ENCODE results near the gene AKT1. TPM values are rescaled to one million over a fixed set of nuclear protein-coding genes. Genes with fewer than 3 reads are reported as not detected.
A peak's percentile ranks its signal among the peaks of the same experiment; 100 is the strongest.
"Not testable (repeated sequence)": the region's sequence is repeated elsewhere in the genome, so short reads cannot be mapped to it uniquely, and the experiment has no call there.

Gene AKT1
- polyA plus RNA-seq, 12 donors = 133 to 212 (median 155) TPM; not detected in 1

DNA sequence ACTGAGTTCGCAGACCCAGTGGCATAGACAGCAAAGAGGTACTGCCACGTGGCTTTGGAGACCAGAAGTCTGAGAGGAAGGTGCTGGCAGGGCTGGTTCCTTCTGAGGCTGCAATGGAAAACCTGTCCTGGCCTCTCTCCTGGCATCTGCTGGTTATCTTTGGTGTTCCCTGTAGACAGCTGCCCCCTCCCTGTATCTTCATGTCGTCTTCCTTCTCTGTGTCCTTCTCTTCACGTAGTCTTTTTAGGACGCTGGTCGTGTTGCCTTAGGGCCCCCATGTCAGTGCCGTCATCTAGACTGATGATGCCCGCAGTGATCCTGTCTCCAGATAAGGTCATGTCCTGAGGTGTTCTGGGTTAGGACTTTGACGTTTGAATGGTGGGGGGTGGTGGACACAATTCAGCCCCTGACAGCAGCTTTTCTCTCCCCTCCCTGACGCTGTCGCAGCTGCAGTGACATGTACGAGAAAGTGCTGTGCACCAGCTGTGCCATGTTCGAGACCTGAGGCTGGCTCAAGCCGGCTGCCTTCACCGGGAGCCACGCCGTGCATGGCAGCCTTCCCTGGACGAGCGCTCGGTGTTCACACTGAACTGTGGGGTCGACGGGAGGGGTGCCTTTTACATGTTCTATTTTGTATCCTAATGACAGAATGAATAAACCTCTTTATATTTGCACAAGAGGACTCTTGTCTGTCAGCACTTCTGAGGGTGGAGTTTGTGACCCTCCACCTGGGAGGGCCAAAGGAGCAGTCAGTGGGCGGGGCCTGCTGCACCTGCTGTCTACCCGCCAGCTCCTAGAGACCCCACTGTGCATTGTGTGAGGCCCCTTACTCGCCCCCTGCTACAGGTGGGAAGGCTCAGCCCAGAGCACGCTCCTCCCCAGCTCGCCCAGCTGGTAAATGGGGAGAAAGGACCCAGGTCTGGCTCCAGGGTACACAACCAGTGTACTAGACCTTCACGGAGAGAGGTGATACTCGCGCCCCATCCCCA lies 36.3 kb downstream of the AKT1 start:
- DNase-seq = no peak

DNA sequence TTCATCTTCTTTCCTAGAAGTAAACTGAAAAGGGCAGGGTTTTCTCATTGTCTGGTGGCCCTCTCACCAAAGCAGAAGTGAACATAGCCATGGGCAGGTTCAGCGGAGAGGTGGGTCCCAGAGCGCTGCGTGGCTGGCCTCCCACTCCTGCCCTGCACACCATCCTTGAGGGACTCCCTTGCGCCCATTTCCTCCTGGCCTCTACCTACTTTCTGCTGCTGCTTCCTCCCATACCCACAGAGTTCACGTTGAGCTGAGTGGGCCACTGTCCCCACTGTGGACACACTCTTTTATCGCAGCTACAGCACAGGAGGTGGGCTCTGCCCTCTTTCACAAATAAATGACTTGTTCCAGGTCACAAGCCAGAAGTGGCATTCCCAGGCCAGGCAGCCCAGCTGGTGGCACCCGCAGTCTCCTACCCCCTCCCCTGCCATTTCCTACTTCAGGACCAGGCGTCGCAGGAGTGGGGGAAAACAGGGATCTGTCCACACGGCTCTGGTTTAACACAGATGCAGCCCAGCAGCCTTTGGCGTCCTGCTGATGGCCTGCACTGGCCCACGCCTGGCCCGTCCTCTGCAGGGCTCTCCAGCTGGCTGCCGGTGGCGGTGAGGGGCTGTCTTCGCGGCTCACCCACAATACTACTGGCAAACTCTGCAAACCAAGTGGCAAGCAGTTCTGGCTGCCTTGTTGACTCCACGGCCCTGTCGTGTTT lies 37.7 kb downstream of the AKT1 start:
- no peak for DNase-seq

DNA sequence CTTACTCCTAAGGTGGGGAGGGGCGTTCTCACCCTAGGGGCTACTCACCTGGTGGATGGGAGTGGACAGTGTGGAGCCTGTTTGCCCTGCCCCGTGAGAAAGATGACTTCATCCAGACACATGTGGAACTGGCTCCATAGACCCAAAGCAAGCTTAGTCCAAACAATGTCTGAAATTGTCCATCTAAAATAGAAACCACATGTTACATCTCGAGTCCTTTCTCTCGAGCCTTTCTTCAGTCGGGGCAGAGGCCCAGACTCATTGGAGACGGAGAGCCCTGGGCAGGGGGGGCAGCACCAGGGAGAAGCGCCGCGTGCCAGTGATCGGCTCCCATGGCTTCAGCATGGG lies 38.3 kb downstream of the AKT1 start:
- DNase-seq = no peak

DNA sequence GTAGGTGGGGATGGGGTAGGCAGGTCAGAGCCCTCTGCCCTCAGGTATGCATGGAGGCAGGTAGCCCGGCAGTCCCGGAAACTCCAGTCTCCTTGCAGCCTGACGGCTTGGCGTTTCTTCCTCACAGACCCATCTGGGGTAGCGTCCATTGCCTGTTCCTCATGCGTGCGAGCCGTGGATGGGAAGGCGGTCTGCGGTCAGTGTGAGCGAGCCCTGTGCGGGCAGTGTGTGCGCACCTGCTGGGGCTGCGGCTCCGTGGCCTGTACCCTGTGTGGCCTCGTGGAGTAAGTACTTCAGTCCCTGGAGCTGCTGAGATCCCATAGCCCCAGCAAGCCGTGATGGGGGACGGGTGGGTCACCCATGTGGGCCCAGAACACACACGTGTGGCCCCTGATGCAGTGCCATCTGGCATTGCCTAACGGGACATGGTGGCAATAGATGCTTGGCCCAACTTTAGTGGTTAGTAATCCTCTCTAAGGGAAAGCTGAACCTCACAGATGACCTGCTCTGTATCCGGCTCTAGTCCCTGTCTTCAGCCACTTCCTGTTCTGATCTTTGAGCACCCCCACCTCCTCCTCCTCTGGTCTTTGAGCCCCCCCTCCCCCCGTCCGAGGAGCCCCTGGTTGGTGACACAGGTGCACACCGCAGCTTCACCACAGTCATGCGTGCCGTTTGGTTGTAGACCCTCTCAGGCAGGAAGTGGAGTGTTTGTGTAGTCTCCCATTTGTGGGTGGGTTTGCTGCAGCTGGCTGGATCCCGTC lies 38.9 kb downstream of the AKT1 start:
- DNase-seq = no peak

DNA sequence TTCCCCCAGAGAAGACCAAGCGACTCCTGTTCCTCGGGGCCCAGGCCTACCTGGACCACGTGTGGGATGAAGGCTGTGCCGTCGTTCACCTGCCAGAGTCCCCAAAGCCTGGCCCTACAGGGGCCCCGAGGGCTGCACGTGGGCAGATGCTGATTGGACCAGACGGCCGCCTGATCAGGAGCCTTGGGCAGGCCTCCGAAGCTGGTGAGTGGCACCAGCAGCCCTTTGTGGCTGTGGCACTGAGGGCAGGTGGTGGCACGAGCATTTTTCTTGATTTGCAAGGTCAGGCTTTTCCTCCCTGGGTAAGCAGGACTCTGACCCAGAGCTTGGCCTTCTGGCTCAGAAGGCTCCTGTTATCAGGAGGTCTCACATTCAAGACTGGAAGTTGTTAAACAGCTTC lies 39.9 kb downstream of the AKT1 start:
- DNase-seq = no peak

DNA sequence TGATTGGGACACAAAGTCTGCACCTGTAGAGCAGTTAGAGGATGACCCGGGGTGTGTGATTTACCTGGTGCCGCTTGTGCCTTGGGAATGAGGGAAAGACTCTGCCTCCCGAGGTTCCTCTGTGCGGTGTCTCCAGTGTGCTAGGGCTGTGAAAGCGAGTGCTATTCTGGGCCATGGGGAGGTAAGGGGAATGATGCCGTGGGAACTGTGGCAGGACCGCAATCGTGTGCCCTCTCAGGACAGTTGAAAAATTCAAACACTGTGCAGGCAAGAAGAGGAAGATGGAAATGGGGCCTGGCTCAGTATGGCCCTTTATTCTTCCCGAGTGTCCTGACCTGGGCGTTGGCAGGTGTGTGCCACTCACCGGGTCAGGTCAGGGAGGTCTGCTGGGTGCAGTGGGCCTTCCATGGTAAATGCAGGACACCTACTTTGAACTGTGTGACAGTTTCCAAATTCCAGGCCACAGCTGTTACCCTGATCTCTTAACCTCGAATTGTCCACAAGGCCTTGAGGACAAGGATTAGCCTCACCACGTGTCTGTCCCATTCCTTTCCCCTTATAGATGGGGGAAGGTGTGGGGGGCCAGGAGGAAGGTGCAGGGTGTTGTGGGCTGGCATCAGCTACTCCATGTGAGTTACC lies 41.2 kb downstream of the AKT1 start:
- DNase-seq = no peak

DNA sequence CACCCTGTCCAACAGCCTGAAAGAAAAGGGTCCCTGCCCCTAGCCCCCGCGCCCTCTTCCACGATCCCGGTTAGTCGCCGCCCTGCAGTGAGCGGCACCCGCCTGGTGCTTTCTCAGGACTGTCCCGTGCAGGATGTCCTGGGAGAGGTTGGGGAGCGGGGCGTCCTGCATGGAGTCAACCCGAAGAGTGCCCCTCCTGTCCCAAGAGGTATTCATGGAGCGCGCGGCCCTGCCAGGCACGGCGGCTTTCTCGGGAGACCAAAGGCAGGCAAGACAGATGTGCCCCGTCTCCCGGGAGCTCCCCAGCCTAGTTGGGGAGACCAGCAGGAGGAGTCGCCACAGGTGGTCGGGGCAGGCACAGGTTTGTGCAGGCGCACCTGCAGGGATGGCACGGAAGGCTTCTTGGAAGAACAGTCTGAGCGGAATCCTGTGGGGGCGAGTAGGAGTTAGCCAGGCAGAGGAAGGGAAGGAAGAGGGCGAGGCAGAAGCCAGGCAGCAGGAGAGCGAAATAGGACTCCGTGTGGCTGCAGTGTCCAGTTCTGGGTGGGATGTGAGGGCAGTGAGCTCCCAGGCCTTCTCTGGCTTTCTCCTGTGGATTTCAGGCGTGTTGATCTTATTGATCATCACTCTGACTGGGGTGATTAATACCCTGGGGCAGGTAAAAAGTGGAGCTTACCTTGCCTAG lies 41.9 kb downstream of the AKT1 start:
- no peak for DNase-seq

DNA sequence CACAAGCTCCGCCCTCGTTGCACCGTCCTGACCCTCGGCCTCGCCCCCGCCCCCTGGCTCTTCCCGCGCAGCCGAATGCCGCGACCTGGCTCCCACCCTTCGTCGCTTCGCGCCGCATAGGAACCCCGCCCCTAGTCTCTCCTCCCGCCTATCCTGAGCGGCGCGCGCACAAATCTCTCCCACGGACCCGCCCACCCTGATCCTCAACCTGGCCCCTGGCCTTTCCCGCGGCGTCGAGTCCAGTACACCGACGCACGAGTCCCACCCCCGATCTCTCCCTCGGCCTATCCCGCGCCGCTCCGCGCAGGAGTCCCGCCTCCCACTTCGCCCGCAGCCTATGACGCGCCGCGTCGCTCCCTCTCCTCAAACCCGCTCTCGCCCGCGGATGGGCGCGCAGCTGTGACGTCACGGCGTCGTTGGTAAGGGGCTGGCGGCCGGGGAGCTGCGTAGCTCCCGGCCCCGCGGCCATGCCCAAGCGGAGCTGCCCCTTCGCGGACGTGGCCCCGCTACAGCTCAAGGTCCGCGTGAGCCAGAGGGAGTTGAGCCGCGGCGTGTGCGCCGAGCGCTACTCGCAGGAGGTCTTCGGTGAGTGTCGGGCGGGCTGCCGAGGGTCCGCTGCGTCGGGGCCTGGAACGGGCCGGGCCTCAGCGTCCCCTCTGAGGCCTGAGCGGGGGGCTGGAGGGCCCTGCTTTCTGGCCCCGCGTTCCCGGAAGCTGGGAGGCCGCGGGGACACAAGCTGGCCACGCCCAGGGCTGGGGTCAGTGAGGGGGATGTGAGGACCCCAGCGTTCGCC lies 42.6 kb downstream of the AKT1 start, which contains the start of gene SIVA1:
Gene SIVA1, plus strand, starts transcription at position 413 of the 793 bp plus-strand sequence. Its CDS starts 55 bp downstream, at position 468.
- DNase-seq = peak; percentile 100

DNA sequence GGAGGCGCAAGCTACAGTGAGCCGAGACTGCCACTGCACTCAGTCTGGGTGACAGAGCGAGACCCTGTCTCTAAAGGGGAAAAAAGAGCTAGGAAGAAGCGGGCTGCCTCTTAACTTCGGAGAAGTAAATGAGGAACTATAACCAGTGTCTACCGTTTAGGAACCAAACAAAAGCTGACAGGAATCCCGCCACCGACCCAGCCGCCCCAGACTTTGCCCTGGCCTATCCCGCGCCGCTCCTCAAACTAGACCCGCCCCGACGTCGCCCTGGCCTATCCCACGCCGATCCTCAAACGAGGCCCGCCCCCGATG lies 43.2 kb downstream of the AKT1 start:
- DNase-seq = no peak

DNA sequence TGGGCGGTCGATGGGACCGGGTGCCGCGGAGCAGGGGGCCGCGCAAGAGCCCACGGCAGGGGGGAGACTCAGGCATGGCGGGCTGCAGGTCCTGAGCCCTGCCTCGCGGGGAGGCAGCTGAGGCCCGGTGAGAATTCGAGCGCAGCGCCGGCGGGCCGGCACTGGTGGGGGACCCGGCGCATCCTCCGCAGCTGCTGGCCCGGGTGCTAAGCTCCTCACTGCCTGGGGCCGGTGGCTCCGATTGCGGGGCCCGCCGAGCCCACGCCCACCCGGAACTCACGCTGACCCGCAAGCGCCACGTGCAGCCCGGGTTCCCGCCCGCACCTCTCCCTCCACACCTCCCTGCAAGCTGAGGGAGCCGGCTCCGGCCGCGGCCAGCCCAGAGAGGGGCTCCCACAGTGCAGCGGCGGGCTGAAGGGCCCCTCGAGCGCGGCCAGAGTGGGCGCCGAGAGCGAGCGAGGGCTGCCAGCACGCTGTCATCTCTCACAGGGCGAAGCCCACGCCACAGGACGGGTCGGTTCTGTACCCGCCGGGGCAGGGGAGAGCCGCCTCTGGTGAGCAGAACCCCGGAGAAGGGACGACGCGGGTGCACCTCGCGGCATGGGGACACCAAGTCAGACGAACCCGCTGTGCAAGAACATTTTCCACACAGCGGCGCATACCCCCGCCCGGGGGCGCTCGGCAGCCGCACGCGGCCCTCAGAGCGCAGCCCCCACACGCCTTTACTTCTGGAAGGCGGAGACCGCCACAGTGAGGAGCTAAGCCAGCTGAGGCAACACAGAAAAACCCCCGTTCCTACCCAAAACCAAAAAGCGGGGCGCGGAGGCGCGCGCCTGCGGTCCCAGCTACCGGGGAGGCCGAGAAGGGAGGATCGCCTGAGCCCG lies 43.8 kb downstream of the AKT1 start:
- DNase-seq = no peak

DNA sequence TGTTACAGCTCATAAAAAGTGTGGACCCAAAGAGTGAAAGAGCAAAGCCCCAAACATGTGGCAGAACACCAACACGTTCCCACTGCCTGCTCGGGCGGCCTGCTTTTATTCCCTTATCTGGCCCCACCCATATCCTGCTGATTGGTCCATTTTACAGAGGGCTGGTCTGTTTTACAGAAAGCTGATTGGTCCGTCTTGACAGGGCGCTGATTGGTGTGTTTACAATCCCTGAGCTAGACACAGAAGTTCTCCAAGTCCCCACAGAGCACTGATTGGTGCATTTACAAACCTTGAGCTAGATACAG lies 44.8 kb downstream of the AKT1 start:
- not testable (repeated sequence) for DNase-seq

DNA sequence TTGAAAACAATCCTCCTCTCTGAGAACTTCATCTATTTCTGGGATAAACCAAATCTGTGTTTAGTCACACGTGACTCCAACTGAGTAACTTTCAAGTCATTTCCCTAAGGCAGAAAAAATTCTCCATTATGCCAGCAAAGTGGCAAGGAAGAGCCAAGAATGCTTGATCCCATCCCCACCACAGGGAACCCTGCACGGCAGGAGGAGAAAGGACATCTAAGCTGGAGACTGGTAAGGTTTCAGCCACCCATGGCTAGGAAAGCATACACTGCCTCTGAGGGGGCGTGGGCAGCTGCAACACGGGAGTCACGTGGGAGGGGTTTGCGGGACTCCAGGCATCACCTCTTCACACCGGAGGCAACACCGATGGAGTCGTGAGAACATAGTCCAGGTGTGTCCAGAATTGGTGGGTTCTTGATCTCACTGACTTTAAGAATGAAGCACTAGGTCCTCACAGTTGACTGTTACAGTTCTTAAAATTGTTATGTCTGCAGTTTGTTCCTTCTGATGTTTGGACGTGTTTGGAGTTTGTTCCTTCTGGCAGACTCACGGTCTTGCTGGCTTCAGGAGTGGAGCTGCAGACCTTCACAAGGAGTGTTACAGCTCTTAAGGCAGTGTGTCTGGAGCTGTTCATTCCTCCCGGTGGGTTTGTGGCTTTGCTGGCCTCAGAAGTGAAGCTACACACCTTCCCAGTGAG lies 45.3 kb downstream of the AKT1 start:
- no peak for DNase-seq

DNA sequence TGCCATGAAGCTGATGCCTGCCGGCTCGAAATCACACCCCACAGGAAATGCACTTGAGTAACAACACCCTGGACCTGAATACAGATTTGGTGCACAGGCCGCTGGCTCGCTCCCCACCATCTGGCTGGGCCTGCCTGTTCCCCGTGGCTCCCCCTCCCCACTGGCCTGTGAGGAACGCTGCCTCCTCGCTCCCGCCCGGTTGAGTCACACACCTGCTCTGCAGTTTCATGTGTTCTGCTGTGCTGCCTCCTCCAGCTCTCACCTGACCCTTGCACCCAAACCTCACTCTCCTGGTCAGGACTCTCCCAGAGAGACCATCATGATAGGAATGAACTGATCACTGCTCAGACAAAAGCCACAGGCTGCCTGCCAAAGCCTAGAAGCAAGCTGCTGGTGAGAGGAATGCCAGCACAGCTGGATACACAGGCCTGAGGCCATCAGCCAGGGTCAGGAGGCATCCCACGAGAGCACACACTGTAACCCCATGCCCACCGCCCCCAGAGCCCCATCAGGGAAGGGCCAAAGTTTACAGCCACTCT lies 46.4 kb downstream of the AKT1 start:
- DNase-seq = peak; percentile 41

DNA sequence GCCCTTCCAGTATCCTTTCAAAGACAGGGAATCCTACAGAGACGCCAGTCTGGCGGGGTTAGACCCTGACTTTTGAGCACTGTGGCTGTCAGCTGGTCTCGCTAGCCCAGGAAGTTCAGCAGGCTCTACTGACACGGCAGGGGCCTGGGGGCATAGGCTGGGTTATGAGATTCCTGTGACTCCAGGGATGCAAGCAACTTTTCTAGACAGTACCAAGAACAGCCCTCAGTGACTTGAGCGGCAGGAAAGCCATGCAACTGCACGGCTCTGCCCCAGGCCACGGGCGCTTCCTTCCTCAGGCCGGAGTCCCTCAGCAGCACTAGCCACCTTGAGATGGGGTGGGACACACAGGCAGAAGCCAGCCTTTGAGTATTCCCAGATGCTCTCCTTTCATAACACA lies 47.7 kb downstream of the AKT1 start:
- no peak for DNase-seq

DNA sequence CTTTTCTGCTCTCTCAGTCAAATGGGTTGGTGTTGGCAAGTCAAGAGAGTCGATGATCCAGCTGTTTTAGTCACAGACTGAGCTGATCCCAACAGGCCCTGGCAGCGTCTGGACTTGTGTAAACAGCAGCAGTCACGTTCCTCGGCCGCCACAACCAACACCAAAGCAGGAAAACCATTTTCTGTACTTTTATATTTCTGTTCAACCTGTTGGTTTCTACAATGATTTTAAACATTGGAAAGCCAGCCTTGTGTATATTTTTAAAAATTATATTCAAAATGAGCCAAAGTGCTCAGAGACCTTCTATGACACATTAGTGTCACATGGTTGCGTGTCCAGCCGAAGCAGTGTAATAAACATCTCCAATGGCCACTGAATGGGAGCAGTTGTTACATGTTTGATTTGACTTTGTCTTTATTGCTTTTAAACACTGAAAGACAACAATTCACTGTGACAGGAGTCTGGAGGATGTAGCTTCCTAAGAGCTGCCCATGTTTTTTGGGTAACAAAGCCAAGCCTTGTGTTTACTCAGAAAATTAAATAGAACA lies 48.5 kb downstream of the AKT1 start:
- no peak for DNase-seq

DNA sequence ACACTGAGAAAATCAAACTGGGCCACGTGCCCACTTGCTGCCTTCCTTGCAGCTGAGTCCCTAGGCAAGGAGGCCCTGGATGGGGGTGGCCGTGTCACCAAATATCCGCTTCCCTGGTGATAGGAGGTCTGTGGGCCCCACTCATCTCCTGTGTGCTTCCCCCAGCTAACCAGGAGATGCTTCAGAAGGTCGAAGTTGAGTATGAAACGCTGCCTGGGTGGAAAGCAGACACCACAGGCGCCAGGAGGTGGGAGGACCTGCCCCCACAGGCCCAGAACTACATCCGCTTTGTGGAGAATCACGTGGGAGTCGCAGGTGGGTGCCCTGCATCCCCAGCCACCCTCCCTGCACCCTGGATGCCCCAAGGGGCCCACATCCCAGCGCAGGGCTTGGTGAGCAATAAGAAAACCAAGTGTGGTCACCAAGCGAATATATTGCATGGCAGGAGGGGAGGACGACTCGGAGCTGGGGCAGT lies 49.4 kb downstream of the AKT1 start:
- DNase-seq = no peak

DNA sequence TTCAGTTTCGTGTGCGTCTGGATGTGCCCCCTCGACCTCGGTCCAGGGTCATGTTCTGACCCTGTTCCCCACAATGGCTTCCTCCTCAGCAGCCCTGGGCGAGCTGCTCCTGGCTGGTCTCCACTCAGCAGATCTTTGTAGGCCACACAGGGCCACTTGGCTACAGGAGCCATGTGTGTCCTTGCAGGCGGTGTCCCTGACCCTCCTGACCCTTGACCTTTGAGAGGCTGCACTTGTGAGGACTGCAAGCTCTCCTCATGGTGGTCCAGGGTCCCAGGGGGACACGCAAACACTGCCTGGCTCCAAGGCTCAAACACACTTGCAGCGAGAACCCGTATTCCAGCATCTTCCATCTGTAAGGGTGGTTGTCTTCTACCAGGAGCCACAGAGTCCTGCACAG lies 50.1 kb downstream of the AKT1 start:
- DNase-seq = no peak

DNA sequence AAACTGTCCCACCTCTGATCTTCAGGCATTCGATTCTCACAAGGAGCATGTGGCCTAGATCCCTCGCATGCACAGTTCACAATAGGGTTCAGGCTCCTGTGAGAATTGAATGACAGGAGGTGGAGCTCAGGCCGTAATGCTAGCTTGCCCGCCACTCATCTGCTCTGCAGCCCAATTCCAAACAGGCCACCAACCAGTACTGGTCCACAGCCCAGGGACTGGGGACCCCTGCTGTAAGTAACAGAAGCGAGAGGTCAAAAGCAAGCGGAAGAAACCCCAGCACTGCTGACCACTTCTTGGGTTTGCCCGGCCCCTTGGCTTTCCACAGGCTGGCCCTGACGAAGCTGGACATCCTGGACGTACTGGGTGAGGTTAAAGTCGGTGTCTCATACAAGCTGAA lies 51.1 kb downstream of the AKT1 start:
- no peak for DNase-seq

Measured in muscle of arm (tissue), 12 donors.